Measurements from ENCODE around the gene LIN54.
"Not testable (repeated sequence)": the region's sequence is repeated elsewhere in the genome, so short reads cannot be mapped to it uniquely, and the experiment has no call there.

LIN54 gene

DNA sequence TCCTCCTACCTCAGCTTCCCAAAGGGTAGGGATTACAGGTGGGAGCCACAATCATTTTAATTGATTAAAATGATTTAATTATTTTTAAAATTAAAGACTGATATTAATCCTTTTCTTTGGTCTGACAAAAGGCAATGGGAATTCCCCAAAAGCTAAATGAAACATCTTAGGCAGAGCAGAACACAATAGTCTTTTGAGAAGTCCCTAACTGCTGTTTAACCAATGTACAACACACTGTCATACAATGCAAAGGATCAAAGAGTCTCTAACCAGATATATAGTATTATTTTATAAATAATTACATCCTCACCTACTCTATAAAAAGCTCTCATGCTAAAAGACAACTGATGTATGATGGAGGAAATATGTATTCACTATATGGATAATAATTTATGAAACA, 63.1 kb downstream of the LIN54 start:
- DNase-seq (ENCODE audit: low read depth in 3 of 3), result no peak

DNA sequence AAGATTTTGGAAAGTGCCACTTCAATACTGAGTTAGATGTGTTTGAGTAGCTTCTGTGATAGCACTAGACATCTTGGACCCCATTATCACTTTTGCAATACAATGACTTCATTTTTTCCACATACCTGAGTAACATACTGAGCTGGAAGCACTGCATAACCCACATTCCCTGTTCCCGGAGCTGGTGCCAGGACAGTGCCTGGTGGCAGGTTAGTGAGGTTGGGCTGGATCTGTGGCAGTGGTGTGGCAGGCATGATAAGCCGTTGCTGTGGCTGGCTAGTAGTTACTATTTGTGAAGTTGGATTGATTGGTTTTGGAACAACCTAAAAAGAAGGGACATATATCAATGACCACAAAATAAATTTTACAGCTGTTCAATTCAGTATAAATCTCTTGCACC, 71.2 kb downstream of the LIN54 start:
- DNase-seq (ENCODE audit: low read depth in 3 of 3), result no peak

DNA sequence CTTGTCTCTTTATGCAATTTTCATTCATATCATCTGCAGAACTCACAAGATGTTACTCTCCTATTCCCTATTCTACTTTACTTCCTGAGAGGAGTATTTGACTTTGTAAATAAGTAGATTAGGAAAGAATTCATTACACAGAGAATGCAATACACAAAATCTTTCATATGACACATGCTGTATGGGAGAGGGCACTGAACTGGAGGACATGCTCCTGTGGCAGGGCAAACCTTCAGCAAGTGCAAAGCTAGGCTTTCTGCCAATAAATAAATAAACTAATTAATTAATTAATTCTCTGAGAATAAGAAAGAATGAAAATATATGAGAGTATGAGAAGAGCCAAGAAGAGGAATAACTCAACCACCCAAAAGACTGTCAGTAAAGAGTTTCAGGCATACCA, 76.2 kb downstream of the LIN54 start:
- DNase-seq (ENCODE audit: low read depth in 3 of 3), result no peak

DNA sequence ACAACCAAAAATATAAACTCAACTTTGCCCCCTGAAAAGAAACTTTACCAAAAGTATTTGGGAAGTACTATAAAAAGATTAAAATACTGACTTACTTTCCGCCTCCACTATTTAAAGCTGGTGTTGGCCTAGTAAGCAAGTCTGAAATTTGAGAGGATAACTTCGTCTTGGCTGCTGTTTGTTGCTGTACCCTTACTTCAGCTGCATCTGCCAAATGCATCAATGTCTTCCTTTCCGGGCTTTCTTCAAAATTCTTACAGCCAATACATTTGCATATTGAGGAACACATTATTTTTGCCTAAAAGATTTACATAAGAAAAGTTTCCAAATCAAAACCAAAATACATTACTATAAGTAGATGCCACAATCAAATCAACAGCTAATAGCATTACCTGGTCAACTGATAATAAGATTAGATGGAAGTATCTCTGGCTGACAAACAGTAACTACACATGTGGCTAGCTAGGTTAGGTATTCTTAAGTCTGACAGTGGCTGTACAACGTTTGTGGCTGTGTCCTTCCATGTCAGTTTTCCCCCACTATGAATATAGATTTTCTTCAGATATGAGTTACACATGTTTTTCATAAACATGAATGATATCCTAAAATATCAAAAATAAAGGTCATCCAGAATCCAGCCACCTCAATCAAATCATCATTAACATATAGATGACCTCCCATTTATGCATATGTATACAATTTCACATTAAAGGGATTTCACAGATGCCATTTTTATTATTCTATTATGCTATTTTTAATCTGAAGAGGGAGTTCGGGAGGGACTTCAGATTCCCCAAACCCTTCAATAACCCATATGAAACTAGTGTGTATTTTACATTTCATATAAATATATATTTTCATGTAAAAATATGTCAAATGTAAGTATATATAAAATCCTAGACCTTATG, 79.5 kb downstream of the LIN54 start:
- DNase-seq (ENCODE audit: low read depth in 3 of 3), result no peak

DNA sequence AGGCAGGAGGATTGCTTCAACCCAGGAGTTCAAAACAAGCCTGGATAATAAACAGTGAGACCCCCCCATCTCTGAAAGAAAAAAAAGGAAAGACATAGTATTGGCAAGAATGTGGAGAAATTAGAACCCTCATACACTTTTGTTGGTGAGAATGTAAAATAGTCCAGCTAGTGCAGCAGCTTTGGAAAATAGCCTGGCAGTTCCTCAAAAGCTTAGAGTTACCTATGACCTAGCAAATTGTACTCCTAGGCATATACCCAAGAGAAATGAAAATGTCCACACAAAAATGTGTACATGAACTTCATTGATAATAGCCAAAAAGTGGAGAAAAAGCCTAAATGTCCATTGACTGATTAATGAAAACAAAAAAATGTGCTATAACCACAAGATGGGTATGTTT, 88.8 kb downstream of the LIN54 start:
- DNase-seq (ENCODE audit: low read depth in 3 of 3), result no peak

DNA sequence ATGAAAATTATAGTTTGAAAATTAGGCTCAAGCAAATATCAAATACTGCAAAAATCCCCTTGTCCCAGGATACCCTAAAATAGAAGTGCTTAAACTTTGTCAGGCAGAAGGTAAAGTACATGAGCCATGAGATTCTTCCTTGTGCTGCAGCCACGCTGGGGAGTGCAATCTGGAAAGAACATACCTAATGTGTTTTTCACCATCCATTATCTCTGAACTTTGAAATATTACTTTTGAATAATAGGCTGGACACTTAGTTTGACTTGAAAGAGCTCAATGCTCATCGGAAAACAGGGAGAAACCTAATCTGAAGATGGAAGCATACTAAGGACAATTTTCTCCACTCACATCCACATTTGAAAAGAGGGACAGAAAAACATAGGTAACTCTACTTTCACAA, 91.2 kb downstream of the LIN54 start:
- no peak for DNase-seq (ENCODE audit: low read depth in 3 of 3)

DNA sequence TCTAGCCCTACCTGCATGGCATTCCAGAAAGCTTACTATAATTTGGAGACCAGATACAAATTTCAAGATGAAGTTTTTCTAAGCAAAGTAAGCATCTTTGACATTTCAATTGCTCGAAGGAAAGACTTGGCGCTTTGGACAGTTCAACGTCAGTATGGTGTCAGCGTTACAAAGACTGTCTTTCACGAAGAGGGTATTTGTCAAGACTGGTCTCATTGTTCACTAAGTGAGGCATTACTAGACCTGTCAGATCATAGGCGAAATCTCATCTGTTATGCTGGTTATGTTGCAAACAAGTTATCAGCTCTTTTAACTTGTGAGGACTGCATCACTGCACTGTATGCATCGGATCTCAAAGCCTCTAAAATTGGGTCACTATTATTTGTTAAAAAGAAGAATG, 92.5 kb downstream of the LIN54 start:
- DNase-seq (ENCODE audit: low read depth in 3 of 3), result no peak

DNA sequence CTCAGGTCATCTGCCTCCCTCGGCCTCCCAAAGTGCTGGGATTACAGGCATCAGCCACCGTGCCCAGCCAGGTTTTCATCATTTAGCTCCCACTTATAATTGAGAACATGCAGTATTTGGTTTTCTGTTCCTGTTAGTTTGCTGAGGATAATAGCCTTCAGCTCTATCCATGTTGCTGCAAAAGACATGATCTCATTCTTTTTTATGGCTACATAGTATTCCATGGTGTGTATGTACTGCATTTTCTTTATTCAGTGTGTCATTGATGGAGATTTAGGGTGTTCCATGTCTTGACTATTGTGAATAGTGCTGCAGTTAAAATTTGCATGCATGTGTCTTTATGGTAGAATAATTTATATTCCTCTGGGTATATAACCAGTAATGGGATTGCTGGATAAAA, 96.7 kb downstream of the LIN54 start:
- not testable (repeated sequence) for DNase-seq (ENCODE audit: low read depth in 3 of 3)

DNA sequence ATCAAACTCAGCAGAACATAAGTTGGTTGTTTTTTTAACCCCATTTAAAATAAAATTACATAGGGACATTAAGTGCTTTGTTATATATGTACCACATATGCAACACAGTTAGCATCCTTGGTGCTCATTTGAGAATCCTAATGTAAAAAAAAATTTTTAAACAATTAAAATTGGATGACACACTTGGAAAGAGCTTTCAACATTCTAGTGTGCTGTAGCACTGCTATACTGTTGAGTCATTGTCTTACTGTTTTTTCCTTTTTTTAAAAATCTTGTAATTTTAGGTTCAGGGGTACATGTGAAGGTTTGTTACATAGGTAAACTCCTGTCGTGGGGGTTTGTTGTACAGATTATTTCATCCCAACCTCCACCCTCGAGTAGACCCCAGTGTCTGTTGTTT, 97.3 kb downstream of the LIN54 start:
- no peak for DNase-seq (ENCODE audit: low read depth in 3 of 3)

DNA sequence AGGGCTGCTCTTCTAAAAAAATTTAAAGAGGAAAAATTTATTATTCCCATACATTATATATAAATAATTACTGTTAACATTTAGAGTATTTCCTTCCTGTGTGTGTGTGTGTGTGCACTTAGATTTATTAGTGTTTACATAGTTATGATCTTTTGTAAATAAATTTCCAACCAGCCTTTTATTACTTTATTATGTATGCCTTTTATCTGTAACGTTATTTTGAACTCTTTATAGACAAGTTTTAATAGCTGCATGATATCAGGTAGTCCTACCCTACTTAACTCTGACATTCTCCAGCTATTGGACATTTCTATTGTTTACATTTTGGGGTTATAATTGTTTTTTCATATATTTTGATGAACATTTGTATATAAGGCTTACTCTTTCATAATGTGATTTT, 101.3 kb downstream of the LIN54 start:
- no peak for DNase-seq (ENCODE audit: low read depth in 3 of 3)

DNA sequence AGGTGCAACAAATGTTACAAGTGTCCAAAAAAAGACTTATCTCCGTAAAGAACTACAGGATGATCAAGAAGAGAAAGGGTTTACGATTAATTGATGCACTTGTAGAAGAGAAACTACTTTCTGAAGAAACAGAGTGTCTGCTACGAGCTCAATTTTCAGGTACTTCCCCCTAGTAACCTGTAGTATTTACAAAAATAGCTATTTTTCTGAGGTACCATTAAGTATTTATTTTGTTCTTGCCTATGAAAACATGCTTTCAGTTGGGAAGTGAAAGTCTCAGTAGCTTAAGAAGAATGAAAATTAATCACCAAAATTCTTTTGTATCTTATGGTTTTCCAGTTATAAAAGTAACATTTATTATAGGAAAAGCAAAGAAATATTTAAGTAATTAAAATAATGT, 104.2 kb downstream of the LIN54 start:
- no peak for DNase-seq (ENCODE audit: low read depth in 3 of 3)

DNA sequence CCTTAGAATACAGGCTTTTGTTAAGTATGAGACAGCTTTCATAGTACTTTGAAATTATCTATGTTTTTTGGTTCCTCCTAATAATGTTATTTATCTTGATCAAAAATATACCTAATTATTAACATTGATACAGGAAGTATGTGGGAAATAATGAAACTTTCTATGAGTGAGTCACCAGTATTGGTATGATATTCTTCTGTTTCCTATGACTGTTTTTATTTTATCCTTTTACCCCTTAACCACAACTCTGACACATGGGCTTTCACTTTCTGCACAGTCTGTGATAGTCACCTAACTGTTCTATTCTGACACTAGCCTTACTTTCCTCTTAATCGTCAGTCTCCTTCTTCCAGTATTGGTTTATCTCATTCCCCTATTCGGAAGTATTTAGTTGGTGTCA, 105.4 kb downstream of the LIN54 start:
- DNase-seq (ENCODE audit: low read depth in 3 of 3), result peak in 2 of 3 experiments; percentile 22 to 35

DNA sequence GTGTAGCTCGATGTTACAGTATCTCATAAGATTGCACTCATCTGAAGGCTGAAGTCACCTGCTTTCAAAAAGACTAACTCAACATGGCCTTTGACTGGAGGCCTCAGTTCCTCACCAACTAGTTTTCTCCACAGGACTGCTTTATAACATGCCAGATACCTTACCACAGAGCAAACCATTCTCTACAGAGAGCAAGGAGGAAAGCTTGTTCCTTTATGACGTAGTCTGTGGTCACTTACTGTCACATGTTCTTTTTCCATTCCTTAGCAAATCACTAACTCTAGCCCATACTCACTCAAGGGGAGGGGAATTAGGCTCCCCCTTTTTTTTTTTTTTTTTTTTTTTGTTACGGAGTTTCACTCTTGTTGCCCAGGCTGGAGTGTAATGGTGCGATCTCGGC, 106.9 kb downstream of the LIN54 start:
- no peak for DNase-seq (ENCODE audit: low read depth in 3 of 3)

DNA sequence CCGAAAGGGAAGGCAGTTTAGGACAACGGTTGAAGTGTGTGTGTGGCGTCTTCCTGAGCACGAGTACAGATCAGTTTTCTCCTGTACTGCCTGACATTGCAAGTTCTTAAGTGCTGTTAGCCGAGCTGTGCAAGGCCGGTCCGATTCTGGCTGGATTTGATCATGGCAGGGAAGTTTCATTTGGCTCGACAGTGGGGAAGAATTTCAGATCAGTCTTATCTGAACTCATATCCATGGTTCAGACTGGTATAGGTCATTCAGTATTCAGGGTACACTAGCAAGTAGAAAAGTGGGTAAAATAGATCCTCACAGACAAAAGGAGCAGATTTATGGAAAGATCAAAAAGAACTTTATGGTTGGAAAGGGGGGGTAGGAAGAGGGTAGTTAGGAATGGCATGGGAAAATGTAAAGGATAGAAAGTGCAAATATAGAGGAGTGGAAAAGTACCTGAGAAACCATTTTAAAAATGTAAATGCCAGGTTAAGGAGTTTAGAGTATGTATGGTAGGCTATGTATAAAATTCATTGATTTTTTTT, 109.4 kb downstream of the LIN54 start:
- no peak for DNase-seq (ENCODE audit: low read depth in 3 of 3)

DNA sequence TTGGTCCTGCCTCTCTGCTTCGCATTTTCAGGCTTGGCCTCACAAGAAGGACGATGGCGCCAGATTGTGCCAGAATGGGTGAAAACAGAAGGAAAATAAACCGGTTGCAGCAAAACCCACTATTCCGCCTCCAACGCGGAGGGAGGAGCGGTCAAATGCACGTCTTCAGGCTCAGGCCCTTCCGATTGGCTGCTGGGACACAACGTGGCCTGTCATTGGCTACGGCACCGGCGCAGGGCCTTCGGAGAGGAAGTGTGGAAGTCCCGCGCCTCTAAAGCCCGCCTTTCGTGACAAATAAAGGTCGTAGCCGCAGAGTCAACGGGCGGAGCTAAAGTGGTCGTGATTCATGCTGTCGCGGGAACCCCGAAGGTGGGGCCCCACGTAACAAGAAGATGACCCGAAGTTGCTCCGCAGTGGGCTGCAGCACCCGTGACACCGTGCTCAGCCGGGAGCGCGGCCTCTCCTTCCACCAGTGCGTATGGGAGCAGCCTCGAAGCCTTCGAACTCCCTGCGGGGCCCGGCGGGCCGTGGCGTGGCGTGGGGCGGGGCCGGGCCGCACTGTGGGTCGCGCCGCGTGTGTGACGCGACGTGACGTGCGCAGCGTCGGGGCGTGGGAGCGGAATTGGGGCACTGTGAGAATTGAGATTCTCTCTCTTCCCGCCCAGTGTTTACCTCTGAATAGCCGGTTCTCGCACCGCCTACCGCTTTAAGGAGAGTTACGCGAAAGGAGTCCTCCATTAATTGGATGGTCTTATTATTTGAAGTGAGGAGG, 110.0 kb downstream of the LIN54 start, which contains the start of gene THAP9:
THAP9 (plus strand) TSS at position 325 of the 772 bp plus-strand sequence; CDS start at position 393, 68 bp downstream.
- peak; percentile 92 to 97 (median 97) for DNase-seq (ENCODE audit: low read depth in 3 of 3)

DNA sequence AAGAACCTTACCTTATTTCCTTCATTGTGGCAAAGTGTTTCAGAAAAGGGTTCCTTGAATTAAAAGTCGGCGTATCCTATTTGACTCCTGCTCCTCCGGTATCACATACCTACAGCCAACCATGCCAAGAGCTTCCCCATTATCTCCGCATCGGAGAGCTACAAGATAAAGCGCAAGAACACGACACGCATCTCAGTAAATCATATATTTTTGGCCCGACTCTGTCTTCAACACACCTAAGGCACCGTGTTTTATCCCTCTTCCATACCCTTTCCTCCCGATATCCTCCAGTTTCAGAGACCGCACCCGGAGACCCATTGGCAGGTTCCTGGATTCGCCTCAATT, 110.6 kb downstream of the LIN54 start:
- no peak for DNase-seq (ENCODE audit: low read depth in 3 of 3)

DNA sequence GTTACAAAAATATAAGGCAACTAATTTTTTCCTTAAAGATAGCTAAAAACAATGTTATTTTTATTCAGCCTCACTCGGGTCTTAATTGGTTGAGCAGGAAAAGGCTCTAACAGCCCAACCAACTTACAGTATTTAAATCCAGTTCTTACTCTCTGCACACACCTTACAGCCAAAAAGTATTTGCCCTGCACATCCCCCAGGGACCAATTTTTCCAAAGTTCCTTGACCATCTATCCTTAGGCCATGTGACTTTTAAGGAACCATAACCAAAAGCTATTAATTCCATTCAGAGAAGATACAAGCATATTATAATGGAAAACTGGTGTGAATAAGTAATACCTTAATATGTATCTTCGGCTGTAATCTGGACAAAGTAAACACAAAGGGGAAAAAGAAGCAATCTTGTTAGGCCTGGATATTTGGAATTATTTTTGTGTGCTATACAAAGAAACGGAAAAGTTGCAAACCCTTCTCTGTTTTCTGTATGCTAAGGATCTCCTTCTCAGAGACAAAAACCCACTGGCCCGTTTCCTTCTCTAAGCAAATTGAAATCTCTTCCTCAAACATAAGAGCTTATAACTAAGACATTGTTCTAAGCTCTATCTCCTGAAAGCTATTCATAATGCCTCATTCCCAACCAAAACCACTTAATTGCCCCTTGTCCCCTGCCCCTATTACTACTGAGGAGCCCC, 111.1 kb downstream of the LIN54 start:
- DNase-seq (ENCODE audit: low read depth in 3 of 3), result no peak

DNA sequence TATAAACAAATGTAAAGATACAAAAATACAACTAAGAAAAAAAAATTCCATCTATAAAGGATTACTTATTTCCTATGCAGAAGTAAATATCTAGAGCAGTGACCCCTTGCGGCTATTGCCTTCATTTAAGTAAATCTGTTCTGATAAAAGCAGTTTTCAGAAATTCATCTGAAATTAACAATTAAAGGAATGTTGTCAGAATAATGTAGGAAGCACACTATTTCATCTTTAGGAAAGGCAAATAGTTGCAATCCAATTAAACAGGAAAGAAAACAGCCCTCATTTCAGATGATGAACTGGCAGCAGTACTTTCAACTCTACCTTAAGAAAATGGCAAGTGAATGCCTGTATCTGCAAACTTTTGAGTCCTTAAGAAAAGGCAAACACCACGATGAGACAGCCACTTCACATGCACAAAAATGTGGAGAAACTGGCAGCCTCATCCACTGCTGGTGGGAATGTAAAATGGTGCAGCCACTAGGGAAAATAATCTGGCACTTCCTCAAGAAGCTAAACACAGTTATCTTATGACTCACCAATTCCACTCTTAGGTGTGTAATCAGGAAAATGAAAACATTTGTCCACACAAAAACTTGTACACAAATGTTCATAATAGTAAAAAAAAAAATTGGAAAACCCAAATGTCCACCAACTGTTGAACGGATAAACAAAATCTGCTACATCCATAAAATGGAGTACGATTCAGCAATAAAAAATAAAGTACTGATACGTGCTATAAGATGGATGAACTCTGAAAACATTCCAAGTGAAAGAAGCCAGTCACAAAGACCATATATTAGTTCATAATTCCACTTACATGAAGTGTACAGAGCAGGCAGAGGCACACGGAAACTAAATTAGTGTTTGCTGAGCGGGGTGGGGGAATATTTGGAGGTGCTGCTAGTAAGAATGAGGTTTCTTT, 112.0 kb downstream of the LIN54 start:
- DNase-seq (ENCODE audit: low read depth in 3 of 3), result no peak

DNA sequence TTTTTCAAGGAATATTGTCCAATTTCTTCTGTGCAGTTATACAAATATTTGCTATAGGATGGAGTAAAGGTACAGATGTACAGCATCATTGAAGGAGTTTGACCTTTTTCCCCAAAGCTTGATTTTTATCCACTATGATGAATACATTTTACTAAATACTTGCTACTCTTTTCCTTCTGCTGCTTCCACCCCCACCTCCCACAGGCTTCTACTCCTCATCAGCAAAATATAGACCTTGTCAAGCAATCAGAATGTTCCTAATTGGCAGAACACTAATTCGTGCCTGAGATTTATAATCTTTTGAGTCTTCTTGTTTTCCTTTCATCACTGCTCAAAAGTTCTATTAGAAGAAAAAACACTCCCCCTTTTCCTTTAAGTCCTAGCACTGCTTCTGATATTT, 113.9 kb downstream of the LIN54 start:
- no peak for DNase-seq (ENCODE audit: low read depth in 3 of 3)

DNA sequence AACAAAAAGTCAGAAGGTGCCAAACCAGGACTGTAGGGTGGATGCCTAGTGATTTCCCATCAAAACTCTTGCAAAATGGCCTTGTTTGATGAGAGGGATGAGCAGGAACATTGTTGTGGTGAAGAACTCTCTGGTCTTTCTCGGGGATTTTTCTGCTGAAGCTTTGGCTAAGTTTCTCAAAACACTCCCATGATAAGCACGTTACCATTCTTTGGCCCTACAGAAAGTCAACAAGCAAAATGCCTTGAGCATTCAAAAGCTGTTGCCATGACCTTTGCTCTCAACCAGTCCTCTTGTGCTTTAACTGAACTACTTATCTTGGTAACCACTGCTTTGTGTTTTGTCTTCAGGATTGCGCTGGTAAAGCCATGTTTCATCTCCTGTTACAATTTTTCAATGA, 116.7 kb downstream of the LIN54 start:
- DNase-seq (ENCODE audit: low read depth in 3 of 3), result no peak

DNA sequence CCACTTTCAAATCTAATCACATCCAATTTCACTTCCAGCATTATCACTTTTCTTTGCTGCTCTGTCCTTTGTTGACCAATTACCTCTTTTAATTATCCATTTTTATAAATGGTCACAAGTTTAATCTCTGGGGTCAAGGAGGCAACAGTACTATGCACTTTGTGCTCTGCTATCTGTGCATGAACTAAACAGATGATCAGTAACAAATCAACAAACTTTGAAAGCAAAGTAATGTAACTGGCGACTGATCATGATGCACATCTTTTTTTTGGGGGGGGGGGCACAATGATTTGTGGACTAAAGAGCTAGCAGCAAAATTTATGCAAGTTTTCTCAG, 118.2 kb downstream of the LIN54 start:
- no peak for DNase-seq (ENCODE audit: low read depth in 3 of 3)

Data from stimulated activated CD4-positive, alpha-beta T cell treated with anti-CD3 and anti-CD28 coated beads, TNF-alpha, amount 100 ng/mL, for 24 hours (primary cell).